WTC11 (cell line): ENCODE measurements around the gene ZNF57. TPM values are rescaled to one million over a fixed set of nuclear protein-coding genes. Genes with fewer than 3 reads are reported as not detected.

Experiments
- ATAC-seq: fragments of 200-7000 bp; cut with Tn5 transposase; 2 replicates; pipeline ENCODE4 v1.10.0; 2021; ENCODE audit warnings: mild to moderate bottlenecking, moderate library complexity
- CTCF ChIA-PET: fragments of 300-600 bp; sonication (Branson Sonifier 250); formaldehyde crosslinking; loops from one replicate; lab custom pipeline; 2021; ENCODE audit warnings: antibody characterized with exemption; lab: Charles Lee
- POLR2A ChIA-PET: fragments of 350-600 bp; sonication (Branson Sonifier 250); formaldehyde crosslinking; loops from one replicate; lab custom pipeline; 2021; ENCODE audit warnings: antibody characterized with exemption; lab: Charles Lee
- DNase-seq: peaks from one replicate; pipeline ENCODE4 v3.0.0; 2021; ENCODE audit warnings: low spot score
- H3K27ac Mint-ChIP-seq: 2 replicates; pipeline ENCODE4 v1.8.0; 2021; ENCODE audit warnings: mixed read lengths
- H3K27me3 Mint-ChIP-seq: 2 replicates; pipeline ENCODE4 v1.8.0; 2021; ENCODE audit warnings: low read depth, mild to moderate bottlenecking, moderate library complexity, mixed read lengths
- H3K36me3 Mint-ChIP-seq: 2 replicates; pipeline ENCODE4 v1.8.0; 2021; ENCODE audit warnings: mixed read lengths
- H3K4me1 Mint-ChIP-seq: 2 replicates; pipeline ENCODE4 v1.8.0; 2022; ENCODE audit warnings: mixed read lengths
- H3K4me3 Mint-ChIP-seq: 2 replicates; pipeline ENCODE4 v1.8.0; 2021; ENCODE audit warnings: mild to moderate bottlenecking, moderate library complexity, mixed read lengths
- H3K9me3 Mint-ChIP-seq: 2 replicates; pipeline ENCODE4 v1.8.0; 2021; ENCODE audit warnings: mixed read lengths
- AFF4 ChIP-seq: sonication (generic); formaldehyde crosslinking; IDR thresholded peaks from 2 replicates; pipeline ENCODE4 v1.8.1; 2023; ENCODE audit warnings: mild to moderate bottlenecking, missing genetic modification reagents, borderline replicate concordance
- ERG ChIP-seq: fragments of 250-450 bp; sonication (Bioruptor Pico); IDR thresholded peaks from 2 replicates; pipeline ENCODE4 v1.8.0; 2021; ENCODE audit warnings: mild to moderate bottlenecking
- GTF2I ChIP-seq: fragments of 250-450 bp; sonication (Bioruptor Pico); conservative IDR thresholded peaks from 2 replicates; pipeline ENCODE4 v1.4.0; 2021; ENCODE audit warnings: mild to moderate bottlenecking
- IRF2 ChIP-seq: sonication (generic); formaldehyde crosslinking; IDR thresholded peaks from 2 replicates; pipeline ENCODE4 v1.8.0; 2022; ENCODE audit warnings: low read depth, missing genetic modification reagents, borderline replicate concordance
- NFE2L1 ChIP-seq: sonication (generic); formaldehyde crosslinking; IDR thresholded peaks from 2 replicates; pipeline ENCODE4 v1.8.1; 2023; ENCODE audit warnings: missing genetic modification reagents
- ZNF219 ChIP-seq: sonication (generic); formaldehyde crosslinking; IDR thresholded peaks from 2 replicates; pipeline ENCODE4 v1.8.0; 2023; ENCODE audit warnings: missing genetic modification reagents, mild to moderate bottlenecking, borderline replicate concordance
- ZNF423 ChIP-seq: fragments of 250-450 bp; sonication (Bioruptor Pico); IDR thresholded peaks from 2 replicates; pipeline ENCODE4 v2.1.2; 2022; ENCODE audit warnings: mild to moderate bottlenecking, moderate library complexity
- ZNF671 ChIP-seq: fragments of 250-450 bp; sonication (Bioruptor Pico); IDR thresholded peaks from 2 replicates; pipeline ENCODE4 v1.8.0; 2021; ENCODE audit warnings: mild to moderate bottlenecking
- total RNA-seq: library from RNA; stranded (reverse); gene quantifications from 3 replicates; pipeline ENCODE4 v1.2.3, GENCODE V29; 2021
- TF ChIP-seq, protein P1 (sequence below): sonication (generic); formaldehyde crosslinking; IDR thresholded peaks from 2 replicates; pipeline ENCODE4 v1.8.0; 2023; ENCODE audit warnings: missing genetic modification reagents
- TF ChIP-seq, protein P2 (sequence below): fragments of 250-450 bp; sonication (Bioruptor Pico); conservative IDR thresholded peaks from 2 replicates; pipeline ENCODE4 v1.9.0; 2021; ENCODE audit warnings: mild to moderate bottlenecking
- TF ChIP-seq, protein P3 (sequence below): sonication (generic); formaldehyde crosslinking; IDR thresholded peaks from 2 replicates; pipeline ENCODE4 v1.8.1; 2023; ENCODE audit warnings: mild to moderate bottlenecking, missing genetic modification reagents, moderate library complexity
- TF ChIP-seq, protein P4 (sequence below): sonication (generic); formaldehyde crosslinking; IDR thresholded peaks from 2 replicates; pipeline ENCODE4 v1.8.1; 2023; ENCODE audit warnings: mild to moderate bottlenecking, missing genetic modification reagents, moderate library complexity
- TF ChIP-seq, protein P5 (sequence below): sonication (generic); formaldehyde crosslinking; IDR thresholded peaks from 2 replicates; pipeline ENCODE4 v1.8.1; 2023; ENCODE audit warnings: mild to moderate bottlenecking, missing genetic modification reagents

The ZNF57 gene
- total RNA-seq, 1 experiment from 2014 or later = 8.9 TPM

DNA sequence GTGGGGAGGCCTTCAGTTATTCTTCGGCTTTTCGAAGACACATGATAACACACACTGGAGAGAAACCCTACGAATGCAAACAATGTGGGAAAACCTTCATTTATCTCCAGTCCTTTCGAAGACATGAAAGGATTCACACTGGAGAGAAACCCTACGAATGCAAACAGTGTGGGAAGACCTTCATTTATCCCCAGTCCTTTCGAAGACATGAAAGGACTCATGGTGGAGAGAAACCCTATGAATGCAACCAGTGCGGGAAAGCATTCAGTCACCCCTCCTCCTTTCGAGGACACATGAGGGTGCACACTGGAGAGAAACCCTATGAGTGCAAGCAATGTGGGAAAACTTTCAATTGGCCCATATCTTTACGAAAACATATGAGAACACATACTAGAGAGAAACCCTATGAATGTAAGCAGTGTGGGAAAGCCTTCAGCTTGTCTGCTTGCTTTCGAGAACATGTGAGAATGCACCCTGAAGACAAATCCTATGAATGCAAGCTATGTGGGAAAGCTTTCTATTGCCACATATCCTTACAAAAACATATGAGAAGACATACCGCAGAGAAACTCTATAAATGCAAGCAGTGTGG, 47.6 kb upstream of the ZNF57 start:
- no peak overlapping the region for H3K27ac Mint-ChIP-seq
- H3K4me1 Mint-ChIP-seq = no peaks in the 10 kb centered on the region
- ATAC-seq = no peak
- POLR2A ChIA-PET = no interaction called here
- H3K27me3 Mint-ChIP-seq = peaks cover 11% of the 10 kb centered on the region
- CTCF ChIA-PET = no interaction called here
- peaks cover 78% of the 10 kb centered on the region for H3K36me3 Mint-ChIP-seq
- TF ChIP-seq ZNF423 (CRISPR knock-in tag) = no peak
- TF ChIP-seq ERG (CRISPR knock-in tag) = no peak
- no peak for TF ChIP-seq IRF2 (CRISPR knock-in tag)
- TF ChIP-seq, protein P1, sequence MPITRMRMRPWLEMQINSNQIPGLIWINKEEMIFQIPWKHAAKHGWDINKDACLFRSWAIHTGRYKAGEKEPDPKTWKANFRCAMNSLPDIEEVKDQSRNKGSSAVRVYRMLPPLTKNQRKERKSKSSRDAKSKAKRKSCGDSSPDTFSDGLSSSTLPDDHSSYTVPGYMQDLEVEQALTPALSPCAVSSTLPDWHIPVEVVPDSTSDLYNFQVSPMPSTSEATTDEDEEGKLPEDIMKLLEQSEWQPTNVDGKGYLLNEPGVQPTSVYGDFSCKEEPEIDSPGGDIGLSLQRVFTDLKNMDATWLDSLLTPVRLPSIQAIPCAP = no peak
- TF ChIP-seq NFE2L1 = no peak
- no peak overlapping the region for H3K4me3 Mint-ChIP-seq
- DNase-seq = no peak
- peaks cover 79% of the 10 kb centered on the region for H3K9me3 Mint-ChIP-seq

DNA sequence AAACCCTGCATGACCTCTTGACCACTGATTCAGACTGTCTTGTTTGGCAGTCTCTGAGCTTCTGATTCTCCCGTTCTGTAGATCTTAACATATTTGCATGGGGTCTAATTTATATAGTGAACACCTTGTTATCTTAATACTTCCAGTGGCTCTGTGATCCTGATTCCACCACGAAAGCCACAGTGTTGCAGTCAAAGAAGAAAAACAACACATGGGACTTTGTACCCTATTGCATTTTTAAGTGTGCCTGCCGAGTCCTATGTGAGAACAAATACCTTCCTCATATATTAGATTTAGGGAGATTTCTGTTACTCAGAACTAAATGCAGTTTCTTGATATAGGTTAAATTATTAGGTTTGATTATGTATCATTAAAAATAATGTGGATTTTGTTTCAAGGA, 45.9 kb upstream of the ZNF57 start:
- no peak for ATAC-seq
- H3K27me3 Mint-ChIP-seq = peaks cover 23% of the 10 kb centered on the region
- H3K9me3 Mint-ChIP-seq = peaks cover 90% of the 10 kb centered on the region

DNA sequence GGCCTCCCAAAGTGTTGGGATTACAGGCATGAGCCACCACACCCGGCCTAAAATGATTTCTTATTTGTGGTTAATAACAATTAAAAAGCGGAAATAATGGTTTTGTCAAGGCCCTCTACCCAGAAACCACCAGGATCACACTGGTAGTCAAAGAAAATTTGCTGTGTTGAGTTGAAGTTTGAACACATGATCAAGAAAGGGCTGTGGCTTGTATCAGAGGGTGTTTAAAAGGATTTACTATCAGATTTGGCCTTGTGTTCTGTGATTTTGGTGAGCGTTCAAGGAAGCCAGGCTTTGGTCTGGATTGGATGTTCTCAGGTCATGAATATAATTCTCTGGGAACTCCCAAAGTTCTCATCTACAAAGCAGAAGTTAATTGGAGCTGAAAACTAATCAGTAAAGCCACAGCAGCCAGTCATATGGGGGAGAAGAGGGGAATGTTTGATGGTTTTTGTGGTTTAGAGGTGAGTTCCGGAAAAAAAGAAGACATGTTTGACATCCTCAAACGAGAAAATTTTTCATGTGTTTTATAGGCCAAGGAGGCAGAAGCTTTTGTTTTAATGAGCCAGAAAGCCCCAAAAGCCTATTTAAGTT, 44.2 kb upstream of the ZNF57 start:
- peaks cover 83% of the 10 kb centered on the region for H3K9me3 Mint-ChIP-seq
- no peak overlapping the region for H3K4me3 Mint-ChIP-seq
- no peaks in the 10 kb centered on the region for H3K4me1 Mint-ChIP-seq
- ChIA-PET CTCF (no interaction called here), POLR2A (no interaction called here)
- DNase-seq = no peak
- H3K36me3 Mint-ChIP-seq = peaks cover 71% of the 10 kb centered on the region
- H3K27me3 Mint-ChIP-seq = peaks cover 30% of the 10 kb centered on the region
- H3K27ac Mint-ChIP-seq = no peak overlapping the region
- no peak for ATAC-seq
- TF ChIP-seq, protein P2, sequence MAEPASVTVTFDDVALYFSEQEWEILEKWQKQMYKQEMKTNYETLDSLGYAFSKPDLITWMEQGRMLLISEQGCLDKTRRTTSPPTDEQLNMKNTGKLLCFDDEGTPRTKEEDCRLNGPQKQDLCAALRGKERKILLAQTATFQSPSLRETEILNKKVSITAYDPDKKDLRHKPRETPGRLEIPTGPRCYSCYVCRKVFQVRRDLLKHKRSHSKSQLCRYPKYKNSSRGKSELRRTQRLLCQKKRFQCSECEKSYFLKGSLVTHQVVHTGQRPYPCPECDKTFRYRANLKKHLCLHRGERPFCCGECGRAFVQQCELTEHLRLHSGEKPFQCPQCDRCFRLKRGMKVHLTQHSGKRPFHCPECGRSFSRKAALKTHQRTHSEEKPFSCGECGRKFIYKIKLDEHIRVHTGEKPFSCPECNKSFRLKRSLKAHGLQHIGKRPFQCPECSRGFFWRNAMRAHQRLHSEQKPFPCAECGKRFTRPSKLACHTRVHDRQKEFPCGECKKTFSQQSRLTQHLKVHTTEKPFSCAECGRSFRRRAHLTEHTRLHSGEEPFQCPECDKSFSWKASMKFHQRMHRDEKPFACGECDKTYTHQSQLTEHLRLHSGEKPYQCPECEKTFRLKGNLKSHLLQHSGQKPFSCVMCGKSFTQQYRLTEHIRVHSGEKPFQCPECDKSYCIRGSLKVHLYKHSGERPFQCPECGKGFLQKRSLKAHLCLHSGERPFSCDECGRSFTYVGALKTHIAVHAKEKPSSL = no peak
- TF ChIP-seq GTF2I (no peak), ZNF219 (CRISPR knock-in tag) (no peak), AFF4 (CRISPR knock-in tag) (no peak)

More for the DNA sequence above, 45.9 kb upstream of the ZNF57 start:
- H3K36me3 Mint-ChIP-seq = peaks cover 85% of the 10 kb centered on the region
- no peak overlapping the region for H3K4me3 Mint-ChIP-seq
- DNase-seq = no peak
- CTCF ChIA-PET = interaction anchor here (0.9 kb wide), 1 partner anchor 14 kb away, joined by 3 read pairs; the partner anchor contains the start of gene ZNF555
- H3K4me1 Mint-ChIP-seq = no peaks in the 10 kb centered on the region
- TF ChIP-seq, protein P2 = no peak
- TF ChIP-seq, protein P3, sequence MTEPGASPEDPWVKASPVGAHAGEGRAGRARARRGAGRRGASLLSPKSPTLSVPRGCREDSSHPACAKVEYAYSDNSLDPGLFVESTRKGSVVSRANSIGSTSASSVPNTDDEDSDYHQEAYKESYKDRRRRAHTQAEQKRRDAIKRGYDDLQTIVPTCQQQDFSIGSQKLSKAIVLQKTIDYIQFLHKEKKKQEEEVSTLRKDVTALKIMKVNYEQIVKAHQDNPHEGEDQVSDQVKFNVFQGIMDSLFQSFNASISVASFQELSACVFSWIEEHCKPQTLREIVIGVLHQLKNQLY = no peak
- TF ChIP-seq, protein P4, sequence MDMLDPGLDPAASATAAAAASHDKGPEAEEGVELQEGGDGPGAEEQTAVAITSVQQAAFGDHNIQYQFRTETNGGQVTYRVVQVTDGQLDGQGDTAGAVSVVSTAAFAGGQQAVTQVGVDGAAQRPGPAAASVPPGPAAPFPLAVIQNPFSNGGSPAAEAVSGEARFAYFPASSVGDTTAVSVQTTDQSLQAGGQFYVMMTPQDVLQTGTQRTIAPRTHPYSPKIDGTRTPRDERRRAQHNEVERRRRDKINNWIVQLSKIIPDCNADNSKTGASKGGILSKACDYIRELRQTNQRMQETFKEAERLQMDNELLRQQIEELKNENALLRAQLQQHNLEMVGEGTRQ (CRISPR knock-in tag) = no peak
- TF ChIP-seq, protein P5, sequence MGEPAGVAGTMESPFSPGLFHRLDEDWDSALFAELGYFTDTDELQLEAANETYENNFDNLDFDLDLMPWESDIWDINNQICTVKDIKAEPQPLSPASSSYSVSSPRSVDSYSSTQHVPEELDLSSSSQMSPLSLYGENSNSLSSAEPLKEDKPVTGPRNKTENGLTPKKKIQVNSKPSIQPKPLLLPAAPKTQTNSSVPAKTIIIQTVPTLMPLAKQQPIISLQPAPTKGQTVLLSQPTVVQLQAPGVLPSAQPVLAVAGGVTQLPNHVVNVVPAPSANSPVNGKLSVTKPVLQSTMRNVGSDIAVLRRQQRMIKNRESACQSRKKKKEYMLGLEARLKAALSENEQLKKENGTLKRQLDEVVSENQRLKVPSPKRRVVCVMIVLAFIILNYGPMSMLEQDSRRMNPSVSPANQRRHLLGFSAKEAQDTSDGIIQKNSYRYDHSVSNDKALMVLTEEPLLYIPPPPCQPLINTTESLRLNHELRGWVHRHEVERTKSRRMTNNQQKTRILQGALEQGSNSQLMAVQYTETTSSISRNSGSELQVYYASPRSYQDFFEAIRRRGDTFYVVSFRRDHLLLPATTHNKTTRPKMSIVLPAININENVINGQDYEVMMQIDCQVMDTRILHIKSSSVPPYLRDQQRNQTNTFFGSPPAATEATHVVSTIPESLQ (CRISPR knock-in tag) = no peak
- no peak for TF ChIP-seq ZNF671 (CRISPR knock-in tag)
- TF ChIP-seq, all 79 proteins: peak for 0
- no peak overlapping the region for H3K27ac Mint-ChIP-seq
- POLR2A ChIA-PET = no interaction called here
